HEK293T (cell line): ENCODE results near the gene AMZ1.

Experiments
- CTCF ChIA-PET: fragments of 350-600 bp; formaldehyde crosslinking; extraction: SDS; loops from one replicate; lab custom pipeline; 2021; ENCODE audit warnings: antibody characterized with exemption, inconsistent platforms; lab: Yijun Ruan, JAX
- POLR2A ChIA-PET: fragments of 350-600 bp; formaldehyde crosslinking; extraction: SDS; loops from one replicate; lab custom pipeline; 2020; ENCODE audit warnings: antibody characterized with exemption, inconsistent platforms; lab: Yijun Ruan, JAX
- DNase-seq: peaks from one replicate; pipeline ENCODE4 v3.0.0; 2012; ENCODE audit warnings: mixed read lengths; ENCODE audit errors: extremely low spot score
- ARNT ChIP-seq: fragments of 450-650 bp; IDR thresholded peaks from 2 replicates; pipeline ENCODE4 v1.6.1; 2017; ENCODE audit warnings: mild to moderate bottlenecking
- BHLHE40 ChIP-seq: fragments of 450-650 bp; IDR thresholded peaks from 2 replicates; pipeline ENCODE4 v1.6.1; 2016; ENCODE audit warnings: mild to moderate bottlenecking, moderate library complexity, borderline replicate concordance
- CTBP1 ChIP-seq: fragments of 450-650 bp; IDR thresholded peaks from 2 replicates; pipeline ENCODE4 v1.6.1; 2016; ENCODE audit warnings: borderline replicate concordance
- ELF4 ChIP-seq: fragments of 450-650 bp; IDR thresholded peaks from 2 replicates; pipeline ENCODE4 v1.6.1; 2017; ENCODE audit warnings: antibody characterized with exemption
- FOXA1 ChIP-seq: fragments of 450-650 bp; IDR thresholded peaks from 2 replicates; pipeline ENCODE4 v1.6.1; 2016; ENCODE audit warnings: mild to moderate bottlenecking
- FOXK2 ChIP-seq: fragments of 450-650 bp; IDR thresholded peaks from 2 replicates; pipeline ENCODE4 v1.6.1; 2016; ENCODE audit warnings: mild to moderate bottlenecking
- FOXM1 ChIP-seq: fragments of 450-650 bp; IDR thresholded peaks from 2 replicates; pipeline ENCODE4 v1.6.1; 2017; ENCODE audit warnings: mild to moderate bottlenecking, borderline replicate concordance
- HDGF ChIP-seq: fragments of 450-650 bp; IDR thresholded peaks from 2 replicates; pipeline ENCODE4 v1.6.1; 2017; ENCODE audit warnings: antibody characterized with exemption, borderline replicate concordance
- L3MBTL2 ChIP-seq: fragments of 450-650 bp; conservative IDR thresholded peaks from 2 replicates; pipeline ENCODE4 v1.6.1; 2016; ENCODE audit warnings: mild to moderate bottlenecking
- LEF1 ChIP-seq: fragments of 450-650 bp; IDR thresholded peaks from 2 replicates; pipeline ENCODE4 v1.6.1; 2017; ENCODE audit warnings: mild to moderate bottlenecking, borderline replicate concordance
- NFRKB ChIP-seq: fragments of 450-650 bp; IDR thresholded peaks from 2 replicates; pipeline ENCODE4 v1.6.1; 2016; ENCODE audit warnings: mild to moderate bottlenecking, moderate library complexity
- PKNOX1 ChIP-seq: fragments of 450-650 bp; IDR thresholded peaks from 2 replicates; pipeline ENCODE4 v1.6.1; 2016
- SP1 ChIP-seq: fragments of 450-650 bp; IDR thresholded peaks from 2 replicates; pipeline ENCODE4 v1.6.1; 2017
- SUZ12 ChIP-seq: fragments of 450-650 bp; IDR thresholded peaks from 2 replicates; pipeline ENCODE4 v1.6.1; 2016; ENCODE audit warnings: mild to moderate bottlenecking
- TARDBP ChIP-seq: fragments of 450-650 bp; IDR thresholded peaks from 2 replicates; pipeline ENCODE4 v1.6.1; 2016
- ZNF384 ChIP-seq: fragments of 450-650 bp; IDR thresholded peaks from 2 replicates; pipeline ENCODE4 v1.6.1; 2016

AMZ1 gene

GRCh38 chr7:2687881-2688318 lies at the start of gene AMZ1:
Gene AMZ1 (plus strand): TSS chr7:2688202. CDS start chr7:2700452, 12,250 bp downstream.
- ChIA-PET POLR2A (no interaction called here), CTCF (no interaction called here)
- no peak for DNase-seq

GRCh38 chr7:2638224-2638991 lies 49.6 kb upstream of the AMZ1 start:
- no peak for TF ChIP-seq TARDBP
- TF ChIP-seq ELF4 = no peak
- TF ChIP-seq LEF1 = no peak
- TF ChIP-seq HDGF = no peak
- no peak for TF ChIP-seq NFRKB
- no peak for TF ChIP-seq SUZ12
- TF ChIP-seq FOXM1 = no peak
- TF ChIP-seq FOXA1 = no peak
- ChIA-PET POLR2A (no interaction called here), CTCF (no interaction called here)
- no peak for DNase-seq

More at GRCh38 chr7:2687881-2688318, at the start of gene AMZ1:
- TF ChIP-seq NFRKB = no peak
- no peak for TF ChIP-seq ARNT
- no peak for TF ChIP-seq L3MBTL2
- TF ChIP-seq FOXK2 = no peak
- TF ChIP-seq ELF4 = no peak
- TF ChIP-seq FOXA1 = no peak
- no peak for TF ChIP-seq FOXM1
- no peak for TF ChIP-seq HDGF
- TF ChIP-seq ZNF384 = no peak

- ChIA-PET POLR2A (no interaction called here), CTCF (no interaction called here)
- no peak for TF ChIP-seq FOXA1
- no peak for TF ChIP-seq FOXK2
- no peak for TF ChIP-seq PKNOX1
- TF ChIP-seq SP1 = no peak
- no peak for DNase-seq
Observed at GRCh38 chr7:2639181-2639681, 48.8 kb upstream of the AMZ1 start.

GRCh38 chr7:2639695-2640481 lies 48.1 kb upstream of the AMZ1 start:
- ChIA-PET CTCF (no interaction called here), POLR2A (no interaction called here)
- DNase-seq = no peak
- no peak for TF ChIP-seq L3MBTL2

GRCh38 chr7:2640482-2640830 lies 47.5 kb upstream of the AMZ1 start:
- TF ChIP-seq L3MBTL2 (no peak), LEF1 (no peak), ZNF384 (no peak)
- ChIA-PET CTCF (no interaction called here), POLR2A (no interaction called here)
- DNase-seq = no peak

- TF ChIP-seq PKNOX1 = no peak
- no peak for TF ChIP-seq L3MBTL2
- no peak for TF ChIP-seq BHLHE40
- no peak for TF ChIP-seq NFRKB
- no peak for TF ChIP-seq SUZ12
- TF ChIP-seq TARDBP = no peak
- TF ChIP-seq ZNF384 = no peak
- TF ChIP-seq CTBP1 = no peak
- TF ChIP-seq SP1 = no peak
- no peak for TF ChIP-seq LEF1
- no peak for TF ChIP-seq HDGF
- no peak for TF ChIP-seq FOXM1
- TF ChIP-seq ELF4 = no peak
- no peak for TF ChIP-seq FOXA1
- TF ChIP-seq FOXK2 = no peak
- no peak for TF ChIP-seq ARNT
- ChIA-PET CTCF (no interaction called here), POLR2A (no interaction called here)
- no peak for DNase-seq
Observed at GRCh38 chr7:2640846-2641316, 47.1 kb upstream of the AMZ1 start.
